Lung (tissue), 12 donors: ENCODE data around the gene RAB37. TPM values are rescaled to one million over a fixed set of nuclear protein-coding genes. Genes with fewer than 3 reads are reported as not detected.

Source experiments
- ATAC-seq: fragments of 200-7000 bp; cut with Tn5 transposase; one replicate; pipeline ENCODE4 v1.9.1; 2020; ENCODE audit warnings: moderate number of reproducible peaks; ENCODE audit not compliant: insufficient read depth, low FRiP score
- DNase-seq, 3 donors: peaks; one replicate each; pipeline ENCODE4 v3.0.0-alpha.2; 2013 to 2017
- H3K27ac ChIP-seq, 2 donors: one replicate each; pipeline ENCODE4 v1.5.1; 2013; ENCODE audit warnings: mild to moderate bottlenecking in 2 of 2, moderate library complexity in 2 of 2, control low read depth in 1 of 2, inconsistent platforms in 1 of 2, low read depth in 1 of 2, low read length in 1 of 2
- H3K27me3 ChIP-seq, 3 donors: one replicate each; pipeline ENCODE4 v1.5.1; 2013; ENCODE audit warnings: low read length in 2 of 3; ENCODE audit not compliant: control insufficient read depth in 3 of 3, insufficient read depth in 3 of 3
- H3K36me3 ChIP-seq, 4 donors: one replicate each; pipeline ENCODE4 v1.5.1; 2013; ENCODE audit warnings: low read length in 4 of 4, mild to moderate bottlenecking in 1 of 4, moderate library complexity in 1 of 4; ENCODE audit not compliant: control insufficient read depth in 4 of 4, insufficient read depth in 4 of 4
- H3K4me1 ChIP-seq, 5 donors: one replicate each; pipeline ENCODE4 v1.5.1; 2013; ENCODE audit warnings: low read length in 5 of 5, mild to moderate bottlenecking in 2 of 5, moderate library complexity in 1 of 5; ENCODE audit not compliant: control insufficient read depth in 5 of 5, insufficient read depth in 5 of 5
- H3K4me3 ChIP-seq: one replicate; pipeline ENCODE4 v1.5.1; 2013; ENCODE audit warnings: mild to moderate bottlenecking, control low read depth, moderate library complexity
- H3K9ac ChIP-seq, 2 donors: one replicate each; pipeline ENCODE4 v1.5.1; 2013; ENCODE audit warnings: low read length in 2 of 2, control low read depth in 1 of 2; ENCODE audit not compliant: insufficient read depth in 1 of 2
- H3K9me3 ChIP-seq, 4 donors: one replicate each; pipeline ENCODE4 v1.5.1; 2013; ENCODE audit warnings: low read length in 3 of 4, mild to moderate bottlenecking in 1 of 4, moderate library complexity in 1 of 4; ENCODE audit not compliant: control insufficient read depth in 4 of 4, insufficient read depth in 3 of 4
- WGBS, 2 donors: extraction: QIAGEN DNeasy Blood & Tissue Kit; methylation state at CpG; one replicate each; pipeline ENCODE4 v1.1.7; 2013; 5-methylcytosine and 5-hydroxymethylcytosine counted together
- polyA plus RNA-seq, 2 donors: library from polyadenylated mRNA; stranded (reverse); fragments of 200-250 nt; gene quantifications; one replicate each; pipeline ENCODE4 v1.2.1, GENCODE V29; 2013
- total RNA-seq, 2 donors: library from RNA; depleted of rRNA in 1 of 2; stranded (reverse); fragments of >200 nt in 1 of 2; gene quantifications; one replicate each; pipeline ENCODE4 v1.2.1, GENCODE V29; 2014 to 2021
- TF ChIP-seq, protein P1 (sequence below): IDR thresholded peaks from 2 replicates; pipeline ENCODE4 v1.5.1; 2012; ENCODE audit warnings: mild to moderate bottlenecking; ENCODE audit errors: control extremely low read depth, extremely low read depth
- donor health status: control.
- donor health status: control.
- donor health status: Bipolar disorder and iron deficiency.
- donor health status: healthy.
- donor health status: DM: yes; HTN: yes; CAD: no.

Gene RAB37
- total and polyA plus RNA-seq, 4 donors, result 3.2 to 7.3 (median 5.9) TPM

DNA sequence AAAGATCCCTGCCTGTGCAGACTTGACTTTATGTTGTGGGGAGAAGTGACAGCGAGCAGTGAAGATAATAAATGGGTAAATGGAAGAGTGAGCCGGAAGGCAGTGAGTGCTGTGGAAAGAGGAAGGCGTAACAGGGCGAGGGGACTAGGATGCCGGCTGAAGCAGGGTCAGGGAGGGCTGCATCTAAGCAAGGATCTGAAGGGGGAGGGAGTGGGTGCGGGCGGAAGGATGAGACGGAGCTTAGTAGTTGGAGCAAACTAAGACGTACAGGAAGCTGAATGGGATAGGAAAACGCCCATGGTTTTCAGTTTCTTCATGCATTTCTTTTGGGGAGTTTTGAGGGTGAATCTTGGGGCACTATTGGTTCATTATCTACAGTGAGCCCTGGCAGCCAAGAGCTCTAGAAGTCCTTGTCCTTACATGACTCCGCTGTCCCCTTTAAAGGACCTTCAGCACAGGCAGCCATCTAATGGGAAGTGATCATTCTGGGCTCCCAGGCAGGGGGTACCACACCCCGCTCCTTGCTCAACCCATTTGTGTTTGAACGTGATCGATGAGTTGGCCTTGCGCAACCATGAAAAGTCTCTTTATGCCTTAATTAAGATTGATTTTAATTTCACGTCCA lies 49.5 kb downstream of the RAB37 start:
- no peaks in the 10 kb centered on the region for H3K27me3 ChIP-seq
- H3K4me1 ChIP-seq, result no peaks in the 10 kb centered on the region
- peaks cover 0 to 22% (median 0%) of the 10 kb centered on the region in 4 donors for H3K36me3 ChIP-seq
- no peak overlapping the region for H3K9ac ChIP-seq
- no peaks in the 10 kb centered on the region for H3K9me3 ChIP-seq
- no peak overlapping the region for H3K27ac ChIP-seq
- H3K4me3 ChIP-seq, result no peak overlapping the region
- ATAC-seq, result no peak
- TF ChIP-seq, protein P1, sequence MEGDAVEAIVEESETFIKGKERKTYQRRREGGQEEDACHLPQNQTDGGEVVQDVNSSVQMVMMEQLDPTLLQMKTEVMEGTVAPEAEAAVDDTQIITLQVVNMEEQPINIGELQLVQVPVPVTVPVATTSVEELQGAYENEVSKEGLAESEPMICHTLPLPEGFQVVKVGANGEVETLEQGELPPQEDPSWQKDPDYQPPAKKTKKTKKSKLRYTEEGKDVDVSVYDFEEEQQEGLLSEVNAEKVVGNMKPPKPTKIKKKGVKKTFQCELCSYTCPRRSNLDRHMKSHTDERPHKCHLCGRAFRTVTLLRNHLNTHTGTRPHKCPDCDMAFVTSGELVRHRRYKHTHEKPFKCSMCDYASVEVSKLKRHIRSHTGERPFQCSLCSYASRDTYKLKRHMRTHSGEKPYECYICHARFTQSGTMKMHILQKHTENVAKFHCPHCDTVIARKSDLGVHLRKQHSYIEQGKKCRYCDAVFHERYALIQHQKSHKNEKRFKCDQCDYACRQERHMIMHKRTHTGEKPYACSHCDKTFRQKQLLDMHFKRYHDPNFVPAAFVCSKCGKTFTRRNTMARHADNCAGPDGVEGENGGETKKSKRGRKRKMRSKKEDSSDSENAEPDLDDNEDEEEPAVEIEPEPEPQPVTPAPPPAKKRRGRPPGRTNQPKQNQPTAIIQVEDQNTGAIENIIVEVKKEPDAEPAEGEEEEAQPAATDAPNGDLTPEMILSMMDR, result no peak
- WGBS, 2 donors, result 51 to 63% methylated on average over 16 of the region's 16 CpGs
- DNase-seq, result no peak

DNA sequence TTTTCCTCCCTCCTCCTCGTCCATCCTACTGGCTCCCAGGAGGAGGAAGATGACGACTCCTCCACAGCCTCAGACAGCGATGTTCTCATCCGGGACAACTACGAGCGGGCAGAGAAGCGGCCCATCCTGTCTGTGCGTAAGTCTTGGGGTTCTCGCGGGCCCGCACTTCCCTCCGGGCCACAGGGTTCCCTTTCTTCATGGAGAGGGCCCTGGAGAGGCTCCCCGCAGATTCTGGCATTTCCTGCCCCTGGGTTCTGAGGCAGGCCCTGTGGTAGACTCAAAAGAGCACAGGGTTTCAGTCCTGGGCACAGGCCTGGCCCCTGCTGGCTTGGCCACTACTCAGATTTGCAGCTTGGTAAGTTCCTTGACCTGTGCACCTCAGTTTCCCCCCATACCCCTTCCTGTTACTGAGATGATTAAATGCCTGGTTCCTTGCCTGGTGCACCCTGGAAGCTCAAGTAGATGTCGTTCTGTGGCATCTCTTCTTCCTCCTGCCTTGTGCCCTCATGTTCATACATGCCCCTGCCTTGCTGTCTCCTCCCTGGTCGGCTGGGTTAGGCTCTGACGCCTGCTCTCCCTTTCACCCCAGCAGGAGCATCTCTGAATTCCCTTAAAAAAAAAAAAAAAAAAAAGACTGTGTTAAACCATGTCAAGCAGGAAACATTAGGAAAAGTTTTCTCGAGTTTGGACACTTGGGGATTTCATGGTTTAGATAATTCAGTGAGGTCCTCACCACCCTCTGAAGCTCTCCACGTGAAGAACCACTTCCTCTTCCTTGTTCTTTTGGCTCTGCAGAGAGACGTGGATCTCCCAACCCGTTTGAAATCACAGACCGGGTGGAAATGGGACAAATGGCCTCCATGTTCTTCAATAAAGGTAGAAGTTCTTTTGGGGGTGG lies 53.4 kb downstream of the RAB37 start:
- H3K36me3 ChIP-seq, result peaks cover 2 to 39% (median 3%) of the 10 kb centered on the region in 4 donors
- 61 to 76% methylated on average over 21 of the region's 21 CpGs for WGBS, 2 donors
- H3K4me3 ChIP-seq, result no peak overlapping the region
- DNase-seq (no peak), ATAC-seq (no peak)
- no peaks in the 10 kb centered on the region for H3K27me3 ChIP-seq
- TF ChIP-seq, protein P1, result no peak
- no peaks in the 10 kb centered on the region for H3K4me1 ChIP-seq
- H3K9ac ChIP-seq, result no peak overlapping the region
- no peaks in the 10 kb centered on the region for H3K9me3 ChIP-seq
- H3K27ac ChIP-seq, result peak overlapping the region in 1 of 2 donors; percentile 41

DNA sequence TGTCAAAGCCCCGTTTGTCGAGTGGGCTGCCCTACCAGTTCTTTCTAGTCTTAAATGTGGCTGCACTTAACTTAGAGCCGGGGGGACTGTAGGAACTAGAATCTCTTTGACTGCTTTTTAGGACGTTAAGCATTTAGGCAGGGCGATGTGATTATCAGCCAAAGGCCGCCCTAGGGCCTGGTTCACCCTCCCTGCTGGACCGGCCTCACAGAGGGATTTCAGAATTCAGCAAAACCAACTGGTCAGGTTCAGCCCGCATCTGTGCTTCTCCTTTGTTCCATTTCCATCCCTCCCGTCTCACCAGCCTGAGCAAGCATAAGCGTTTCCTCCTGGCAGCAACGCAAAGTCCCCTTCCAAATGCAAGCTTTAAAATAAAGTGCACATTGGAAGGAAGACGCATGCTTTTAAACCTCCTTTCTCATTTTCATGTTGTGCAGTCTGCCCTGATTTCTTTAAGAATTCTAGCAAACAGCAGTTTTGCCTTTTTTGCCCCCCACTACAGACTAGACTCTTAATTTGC lies 55.6 kb downstream of the RAB37 start:
- no peak overlapping the region for H3K4me3 ChIP-seq
- peaks cover 4 to 57% (median 6%) of the 10 kb centered on the region in 4 donors for H3K36me3 ChIP-seq
- no peak overlapping the region for H3K27ac ChIP-seq

More for the DNA sequence above, 55.6 kb downstream of the RAB37 start:
- Histone ChIP-seq H3K9me3 (no peaks in the 10 kb centered on the region), H3K27me3 (no peaks in the 10 kb centered on the region), H3K4me1 (no peaks in the 10 kb centered on the region), H3K9ac (no peak overlapping the region)
- DNase-seq (no peak), ATAC-seq (no peak)
- TF ChIP-seq, protein P1, result no peak
- 87 to 98% methylated on average over 12 of the region's 12 CpGs for WGBS, 2 donors
